T-helper 1 cell (primary cell): ENCODE data around the gene CIDEA.
"Not testable (repeated sequence)": the region's sequence is repeated elsewhere in the genome, so short reads cannot be mapped to it uniquely, and the experiment has no call there.

Source experiments
- DNase-seq, 5 donors: peaks; one replicate each; pipeline ENCODE4 v3.0.0-alpha.2; 2012 to 2020

Gene CIDEA

DNA sequence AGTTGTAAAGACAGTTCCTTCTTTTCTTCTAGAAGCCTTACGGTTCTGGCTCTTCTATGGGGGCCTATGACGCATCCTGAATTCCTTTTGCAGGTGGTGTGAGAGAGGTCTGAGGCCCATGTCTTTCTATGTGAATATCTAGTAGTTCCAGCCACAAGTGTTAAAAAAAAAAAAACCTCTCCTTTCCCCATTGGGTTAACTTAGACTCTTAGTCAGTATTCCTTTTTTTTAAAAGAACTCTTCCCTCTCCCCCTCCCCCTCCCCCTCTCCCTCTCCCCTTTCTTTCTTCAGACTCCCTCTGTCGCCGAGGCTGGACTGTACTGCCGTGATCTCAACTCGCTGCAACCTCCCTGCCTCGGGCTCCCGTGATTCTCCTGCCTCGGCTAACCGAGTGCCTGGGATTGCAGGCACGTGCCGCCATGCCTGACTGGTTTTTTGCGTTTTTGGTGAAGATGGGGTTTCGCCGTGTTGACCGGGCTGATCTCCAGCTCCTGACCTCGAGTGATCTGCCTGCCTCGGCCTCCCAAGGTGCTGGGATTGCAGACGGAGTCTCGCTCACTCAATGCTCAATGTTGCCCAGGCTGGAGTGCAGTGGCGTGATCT lies 11.4 kb upstream of the CIDEA start:
- no peak for DNase-seq

DNA sequence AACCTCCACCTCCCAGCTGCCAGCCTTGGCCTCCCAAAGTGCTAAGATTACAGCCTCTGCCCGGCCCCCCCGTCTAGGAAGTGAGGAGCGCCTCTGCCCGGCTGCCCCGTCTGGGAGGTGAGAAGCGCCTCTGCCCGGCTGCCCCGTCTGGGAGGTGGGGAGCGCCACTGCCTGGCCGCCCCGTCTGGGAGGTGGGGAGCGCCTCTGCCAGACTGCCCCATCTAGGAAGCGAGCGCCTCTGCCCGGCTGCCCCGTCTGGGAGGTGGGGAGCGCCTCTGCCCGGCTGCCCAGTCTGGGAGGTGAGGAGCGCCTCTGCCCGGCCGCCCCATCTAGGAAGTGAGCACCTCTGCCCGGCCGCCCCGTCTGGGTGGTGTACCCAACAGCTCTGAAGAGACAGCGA lies 10.9 kb upstream of the CIDEA start:
- DNase-seq, result not testable (repeated sequence)

DNA sequence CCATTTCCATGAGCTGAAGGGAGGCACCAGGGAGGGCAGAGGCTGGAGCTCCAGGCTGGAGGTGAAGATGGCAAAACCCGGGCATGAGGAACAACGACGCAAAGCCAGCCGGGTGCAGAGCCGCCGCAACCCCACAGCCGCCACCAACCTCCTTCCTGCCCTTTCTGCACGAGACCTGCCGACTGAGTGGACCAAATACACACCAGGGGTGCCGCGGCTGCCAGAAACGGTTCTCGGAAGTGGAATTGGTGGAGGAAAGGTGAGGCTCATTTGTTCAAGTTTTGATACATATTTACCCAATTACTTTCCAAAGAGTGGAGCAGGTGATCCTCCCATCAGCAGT lies 8.4 kb upstream of the CIDEA start:
- no peak for DNase-seq

DNA sequence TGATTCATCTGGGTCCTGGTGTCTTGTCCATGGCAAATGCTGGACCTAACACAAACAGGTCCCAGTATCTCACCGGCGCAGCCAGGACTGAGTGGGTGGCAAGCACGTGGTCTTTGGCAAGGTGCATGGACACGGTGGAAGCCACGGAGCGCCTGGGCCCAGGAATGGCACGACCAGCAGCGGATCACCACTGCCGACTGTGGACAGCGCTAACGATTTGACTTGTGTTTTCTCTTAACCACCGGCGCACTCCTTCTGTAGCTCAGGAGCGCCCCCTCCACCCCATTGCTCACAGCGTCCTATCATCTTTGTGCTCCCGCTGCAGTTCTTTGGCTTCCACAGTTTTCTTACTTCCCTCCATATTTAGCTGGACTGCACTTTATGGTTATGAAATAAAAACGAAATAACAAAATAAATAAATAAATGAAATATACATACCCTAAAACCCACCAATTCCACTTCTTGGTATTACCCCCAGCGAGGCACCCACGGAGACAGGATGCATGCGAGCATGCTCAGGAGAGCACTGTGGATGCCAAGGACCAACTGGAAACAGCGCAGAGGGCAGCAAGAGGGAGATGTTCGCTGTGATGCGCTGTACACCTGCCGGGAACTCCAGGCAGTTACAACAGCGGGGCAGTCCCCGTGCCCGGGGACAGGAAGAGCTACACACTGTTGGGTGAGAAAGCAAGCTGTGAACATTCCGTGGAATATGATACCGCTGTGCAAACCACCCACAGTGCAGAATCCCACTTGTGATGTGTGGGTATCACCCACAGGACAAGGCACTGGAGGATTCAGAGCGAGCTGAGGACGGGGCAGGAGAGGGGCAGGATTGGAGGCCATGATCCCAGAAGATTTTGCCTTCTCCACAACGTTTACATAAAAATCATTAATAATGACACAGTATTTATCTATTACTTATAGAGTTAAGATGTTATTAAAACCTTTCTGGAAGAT lies 7.0 kb upstream of the CIDEA start:
- no peak for DNase-seq

DNA sequence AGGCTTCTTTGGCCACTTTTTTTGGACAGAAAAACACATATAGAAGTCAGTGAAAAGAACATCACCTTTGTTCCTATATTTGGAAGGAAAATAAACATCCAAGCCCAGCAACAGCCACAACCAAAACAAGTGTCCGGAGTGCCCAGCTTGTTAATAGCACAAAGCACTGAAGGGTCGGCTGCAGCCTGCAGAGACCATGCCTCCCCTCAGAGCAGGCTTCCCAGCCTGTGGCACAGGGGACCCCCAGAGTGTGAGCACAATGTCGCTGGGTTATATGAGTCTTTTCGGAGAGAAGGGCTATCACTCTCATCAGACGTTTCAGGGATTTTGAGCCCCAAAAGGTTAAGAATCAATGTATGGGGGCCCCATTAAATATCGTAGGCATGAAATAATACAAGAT lies 6.2 kb upstream of the CIDEA start:
- no peak for DNase-seq

DNA sequence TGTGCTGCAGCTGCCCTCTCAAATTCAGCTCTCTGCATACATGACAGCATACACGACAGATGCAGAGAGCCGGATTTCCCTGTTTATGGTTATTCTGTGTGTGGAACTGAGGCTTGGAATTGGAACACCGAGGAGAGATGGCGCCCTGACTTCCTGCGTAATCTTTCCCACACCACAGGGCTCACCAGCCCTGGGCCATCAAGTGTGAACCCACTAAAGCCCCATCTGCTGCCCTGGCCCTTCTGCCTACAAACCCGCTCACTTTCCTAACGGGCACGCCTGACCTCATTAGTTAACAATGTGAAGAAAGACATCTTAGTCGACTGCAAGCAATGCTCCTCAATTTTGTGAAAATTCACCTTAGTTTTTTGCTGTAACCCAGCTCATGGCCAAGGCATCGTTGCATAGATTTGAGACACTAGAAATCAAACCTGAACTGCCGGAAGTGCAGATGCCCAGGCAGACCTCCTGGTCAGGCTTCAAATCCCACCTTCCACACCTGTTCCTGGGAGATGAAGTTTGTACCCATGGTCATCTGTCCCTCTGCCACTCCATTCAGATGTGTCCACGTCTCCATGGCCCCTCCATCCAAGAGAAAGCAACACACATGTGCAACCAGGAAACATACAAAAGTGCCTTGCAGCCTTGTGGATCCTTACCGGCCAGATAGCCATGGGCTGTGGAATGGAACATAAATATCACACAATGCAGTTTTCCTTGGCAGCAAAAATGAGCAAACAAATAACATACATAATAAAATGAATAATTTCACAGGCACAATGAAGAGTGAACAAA lies 5.0 kb upstream of the CIDEA start:
- no peak for DNase-seq

DNA sequence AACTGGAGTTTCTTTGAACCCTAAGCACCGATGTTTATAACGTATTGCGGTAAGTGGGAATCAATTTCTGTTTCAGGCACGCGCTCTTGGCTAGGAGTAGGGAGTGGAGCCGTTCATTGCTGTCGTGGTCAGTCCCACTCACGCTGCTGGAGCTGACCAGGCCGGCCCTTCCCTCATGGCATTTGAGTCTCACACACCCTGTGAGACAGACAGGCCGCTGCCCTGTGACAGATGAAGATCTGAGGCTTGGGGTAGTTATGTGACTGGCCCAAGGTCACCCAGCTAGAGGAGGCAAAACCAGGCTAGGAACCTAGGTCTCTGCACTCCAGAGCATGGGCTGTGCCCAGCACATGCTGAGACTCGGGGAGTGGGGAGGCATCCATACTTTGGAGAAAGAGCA lies 2.9 kb upstream of the CIDEA start:
- no peak for DNase-seq

DNA sequence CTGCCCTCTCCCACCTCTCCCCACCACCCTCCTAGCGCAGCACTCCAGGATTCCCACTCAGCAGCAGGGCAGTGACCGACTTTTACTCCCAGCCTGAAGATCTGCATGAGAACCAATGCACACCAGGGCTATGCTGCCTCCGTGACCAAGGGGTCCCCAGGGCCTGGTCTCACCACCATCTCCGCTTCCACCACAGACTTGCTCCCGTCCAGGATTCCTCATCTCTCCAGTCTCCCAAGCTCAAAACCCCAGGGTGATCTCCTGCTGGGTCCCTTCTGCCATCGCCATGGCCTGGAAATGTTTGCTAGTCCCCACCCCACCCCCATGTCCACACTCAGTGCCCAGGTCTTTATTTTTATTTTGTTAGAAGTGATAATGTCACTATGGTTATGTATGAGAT lies 2.1 kb upstream of the CIDEA start:
- DNase-seq, result no peak

DNA sequence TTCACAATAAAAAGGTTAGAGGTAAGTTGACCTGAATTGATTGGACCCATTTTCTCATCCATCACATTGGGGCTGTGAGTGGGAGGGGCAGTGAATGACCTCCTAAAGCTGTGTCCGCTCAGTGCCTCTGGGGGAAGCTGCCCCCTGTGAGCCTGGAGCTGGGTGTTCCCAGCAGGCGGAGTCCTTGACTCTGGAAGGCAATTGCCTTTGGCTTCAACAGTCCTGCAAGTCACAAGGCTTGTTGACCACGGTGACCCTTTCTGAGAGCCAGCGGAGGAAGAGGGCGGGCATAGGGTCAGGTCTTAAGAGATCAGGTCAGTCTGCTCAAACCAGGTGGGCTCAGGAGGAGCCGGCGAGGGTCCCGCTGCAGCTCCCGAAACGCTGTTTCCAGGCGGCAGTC lies 1.1 kb upstream of the CIDEA start:
- DNase-seq, result no peak

DNA sequence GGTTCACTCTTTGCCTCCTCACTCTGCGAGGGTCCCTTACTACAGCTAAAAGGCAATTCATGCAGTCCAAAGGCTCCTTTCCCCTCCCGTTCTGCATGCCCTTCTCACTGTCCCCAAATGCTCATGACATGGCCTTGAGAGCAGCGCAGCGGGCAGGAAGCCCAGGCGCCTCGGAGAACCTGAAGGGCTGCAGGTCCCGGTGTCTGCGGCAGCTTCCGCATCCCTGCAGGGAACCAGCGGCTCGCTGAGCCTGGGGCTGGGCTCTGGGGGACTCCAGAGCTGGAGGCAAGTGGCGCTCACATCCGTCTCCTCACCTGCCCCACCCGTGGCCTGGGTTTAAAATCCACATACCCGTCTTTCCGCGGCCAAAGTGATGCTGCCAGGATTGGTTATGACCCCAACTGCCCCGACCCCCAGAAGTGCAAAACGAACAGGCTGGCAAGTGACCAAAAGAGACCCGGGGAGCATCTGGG lies 462 bp upstream of the CIDEA start:
- no peak for DNase-seq

DNA sequence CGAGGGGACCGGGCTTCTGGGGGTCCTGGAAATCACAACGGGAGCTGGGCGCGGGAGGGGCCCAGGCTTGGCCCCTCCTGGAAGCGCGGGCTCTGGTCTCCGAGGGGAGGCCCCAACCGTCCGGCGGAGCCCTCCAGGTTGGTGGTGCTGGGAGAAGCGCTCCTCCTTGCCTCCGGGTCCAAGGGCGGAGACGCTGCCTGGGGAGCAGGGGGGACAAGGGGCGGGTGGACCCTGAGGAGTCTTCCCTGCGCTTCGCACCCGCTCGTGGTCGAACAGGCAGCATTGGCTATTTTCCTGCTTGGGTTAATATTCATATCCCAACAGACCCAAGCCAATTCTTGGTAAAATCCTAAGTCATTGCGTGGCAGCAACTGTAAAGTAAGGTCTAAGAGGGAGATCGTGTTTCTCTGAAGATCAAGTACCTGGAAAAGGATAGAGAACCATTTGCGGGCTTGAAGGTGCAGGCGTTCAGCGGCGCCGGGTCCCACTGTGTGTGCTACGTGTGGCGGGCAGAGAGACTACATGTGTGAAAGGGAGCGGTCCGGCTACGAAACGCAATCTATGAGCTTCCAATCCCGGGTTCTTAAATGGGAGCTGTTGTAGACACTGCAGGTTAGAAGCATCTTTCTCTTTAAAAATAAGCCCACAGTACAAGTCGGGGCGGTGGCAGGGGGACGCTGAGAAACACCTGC lies 805 bp downstream of the CIDEA start:
- no peak for DNase-seq

DNA sequence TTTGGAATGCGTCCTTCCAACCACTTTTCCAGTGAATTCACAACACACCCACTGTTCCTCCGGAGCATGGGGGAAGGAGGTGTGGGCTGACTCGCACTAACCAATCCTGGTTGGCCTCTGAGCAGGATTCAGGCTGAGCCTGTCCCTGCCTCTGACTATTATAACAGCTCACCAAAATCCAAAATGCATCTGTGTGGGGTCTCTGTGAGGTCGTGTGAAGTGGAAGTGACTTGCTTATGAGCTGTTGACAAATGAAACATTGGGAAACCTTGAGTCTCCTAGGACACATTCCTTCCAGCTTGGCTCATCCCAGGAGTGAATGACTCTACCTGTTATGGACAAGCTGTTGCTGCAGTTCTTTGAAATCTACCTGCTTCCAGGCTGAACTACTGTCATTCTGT lies 1.5 kb downstream of the CIDEA start:
- DNase-seq, result no peak

DNA sequence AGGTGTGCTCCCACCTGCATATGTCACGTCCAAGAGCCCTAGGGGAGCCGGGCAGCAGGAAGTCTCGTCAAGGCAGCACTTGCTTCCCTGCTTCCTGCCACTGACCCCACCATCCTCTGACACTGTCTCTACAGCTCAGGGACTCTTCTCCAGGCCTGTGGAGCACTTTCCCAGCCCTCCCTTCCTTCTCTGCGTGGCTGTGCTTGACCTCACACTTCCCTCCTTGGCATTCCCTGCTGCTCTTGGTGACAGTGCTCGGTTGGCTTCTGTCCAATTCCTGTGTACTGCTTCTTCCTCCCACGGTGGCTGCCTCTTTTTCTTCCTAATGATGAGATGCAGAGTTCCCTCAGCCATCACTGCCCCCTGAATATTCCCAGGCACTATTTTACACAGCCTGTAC lies 2.8 kb downstream of the CIDEA start:
- no peak for DNase-seq

DNA sequence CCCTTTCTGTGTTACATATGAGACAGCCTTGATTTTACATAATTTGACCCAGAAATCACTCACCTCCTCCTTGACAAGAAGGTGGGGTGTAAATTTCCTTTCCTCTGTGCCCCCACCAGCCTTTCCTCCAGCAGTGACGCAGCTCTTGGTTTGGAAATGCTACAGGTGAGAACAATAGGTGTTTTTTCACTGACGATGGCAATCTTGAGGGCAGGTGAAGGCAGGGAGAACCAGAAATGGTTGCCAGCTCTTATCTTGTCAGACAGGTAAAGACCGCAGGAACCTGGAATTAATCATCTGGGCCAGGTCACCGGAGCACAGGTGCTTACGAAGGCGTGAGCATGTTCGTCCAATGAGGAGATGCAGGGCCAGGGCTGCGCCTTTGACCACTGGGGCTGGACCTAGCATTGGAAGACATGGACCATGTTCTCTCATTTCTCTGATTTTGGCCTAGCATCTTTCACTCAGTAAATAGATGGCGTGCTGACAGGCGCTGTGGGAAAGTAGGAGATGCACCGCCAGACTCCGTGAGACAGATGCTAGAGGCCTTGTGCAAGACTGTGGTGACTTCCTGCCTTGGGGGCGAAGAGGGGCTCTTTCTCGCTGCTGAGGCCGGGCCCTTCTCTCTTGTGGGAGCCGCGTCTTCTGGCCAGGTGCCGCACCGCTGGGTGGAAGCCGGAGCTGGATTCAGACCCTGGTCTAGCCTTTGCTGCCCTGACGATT lies 4.0 kb downstream of the CIDEA start:
- DNase-seq, result no peak

DNA sequence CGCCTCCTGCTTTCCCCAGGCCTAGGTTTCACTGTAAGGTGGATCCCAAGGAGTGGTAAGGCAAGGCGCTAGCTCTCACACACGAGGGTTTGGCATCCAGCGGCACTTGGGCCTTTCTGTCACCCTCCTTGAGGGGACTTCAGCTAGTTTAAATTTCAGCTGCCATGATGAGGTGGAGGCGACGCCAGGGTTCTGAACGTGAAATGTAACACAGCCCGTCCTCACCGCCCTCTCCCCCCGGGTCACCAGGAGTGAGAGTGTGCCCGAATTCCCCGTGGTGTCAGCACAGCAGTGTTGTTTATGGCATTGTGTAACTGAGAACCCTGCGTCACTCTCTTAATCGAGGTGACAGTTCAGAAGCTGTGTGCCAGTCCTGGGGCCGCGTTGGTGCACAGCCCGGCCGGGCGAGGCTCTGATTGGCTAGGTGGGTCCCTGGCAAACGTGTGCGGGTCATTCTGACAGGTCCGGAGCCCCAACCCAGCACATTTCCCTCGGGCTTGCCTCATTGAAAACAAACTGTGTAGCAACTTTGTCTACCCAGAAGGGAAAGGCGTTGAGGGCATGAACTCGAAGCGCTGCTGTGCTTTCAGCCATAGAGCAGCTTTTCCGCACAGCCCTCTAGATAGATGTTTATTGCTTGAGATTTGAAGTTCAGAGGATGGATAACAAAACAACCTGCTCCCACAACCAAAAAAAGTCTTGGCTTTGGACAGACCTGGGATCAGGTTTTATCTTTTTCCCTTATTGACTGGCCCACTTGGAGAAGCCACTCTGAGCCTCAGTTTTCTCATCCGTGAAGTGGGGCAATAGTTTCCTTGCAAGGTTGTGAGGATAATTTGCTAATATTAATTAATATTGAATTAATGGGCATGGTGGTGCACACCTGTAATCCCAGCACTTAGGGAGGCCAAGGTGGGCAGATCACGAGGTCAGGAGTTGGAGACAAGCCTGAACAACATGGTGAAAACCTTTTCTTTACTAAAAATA lies 4.9 kb downstream of the CIDEA start:
- no peak for DNase-seq

DNA sequence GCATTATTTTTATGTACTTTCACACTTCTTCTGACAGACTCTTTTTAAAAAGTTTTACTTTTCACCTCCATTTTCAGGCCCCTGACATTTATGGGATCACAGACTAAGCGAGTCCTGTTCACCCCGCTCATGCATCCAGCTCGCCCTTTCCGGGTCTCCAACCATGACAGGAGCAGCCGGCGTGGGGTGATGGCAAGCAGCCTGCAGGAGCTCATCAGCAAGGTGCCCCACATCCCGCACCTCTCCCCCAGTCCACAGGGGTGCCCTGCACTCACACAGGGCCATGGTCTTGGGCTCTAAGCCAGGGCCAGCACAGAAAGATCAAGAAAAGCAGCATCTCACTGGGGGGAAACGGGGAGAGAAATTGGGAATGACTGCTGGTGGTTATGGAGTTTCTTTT lies 8.6 kb downstream of the CIDEA start:
- DNase-seq, result no peak

DNA sequence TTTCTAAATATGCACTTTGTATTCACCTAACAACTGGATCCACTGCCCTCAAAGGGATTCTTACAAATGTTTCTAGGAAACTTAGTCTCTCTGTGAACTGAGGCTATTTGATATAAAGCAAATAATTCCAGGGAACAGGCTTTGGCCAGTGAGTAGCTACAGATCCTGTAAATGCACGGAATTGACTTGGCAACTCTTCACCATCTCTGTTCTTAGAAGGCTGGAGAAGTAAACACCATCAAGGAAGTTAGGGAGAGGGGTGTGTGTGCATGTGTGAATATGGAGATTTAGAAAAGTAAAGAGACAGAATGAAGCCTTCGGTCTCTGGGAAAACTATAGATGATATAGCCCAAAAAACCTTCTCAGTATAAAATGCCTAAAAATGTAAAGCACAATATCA lies 10.7 kb downstream of the CIDEA start:
- DNase-seq, result no peak

DNA sequence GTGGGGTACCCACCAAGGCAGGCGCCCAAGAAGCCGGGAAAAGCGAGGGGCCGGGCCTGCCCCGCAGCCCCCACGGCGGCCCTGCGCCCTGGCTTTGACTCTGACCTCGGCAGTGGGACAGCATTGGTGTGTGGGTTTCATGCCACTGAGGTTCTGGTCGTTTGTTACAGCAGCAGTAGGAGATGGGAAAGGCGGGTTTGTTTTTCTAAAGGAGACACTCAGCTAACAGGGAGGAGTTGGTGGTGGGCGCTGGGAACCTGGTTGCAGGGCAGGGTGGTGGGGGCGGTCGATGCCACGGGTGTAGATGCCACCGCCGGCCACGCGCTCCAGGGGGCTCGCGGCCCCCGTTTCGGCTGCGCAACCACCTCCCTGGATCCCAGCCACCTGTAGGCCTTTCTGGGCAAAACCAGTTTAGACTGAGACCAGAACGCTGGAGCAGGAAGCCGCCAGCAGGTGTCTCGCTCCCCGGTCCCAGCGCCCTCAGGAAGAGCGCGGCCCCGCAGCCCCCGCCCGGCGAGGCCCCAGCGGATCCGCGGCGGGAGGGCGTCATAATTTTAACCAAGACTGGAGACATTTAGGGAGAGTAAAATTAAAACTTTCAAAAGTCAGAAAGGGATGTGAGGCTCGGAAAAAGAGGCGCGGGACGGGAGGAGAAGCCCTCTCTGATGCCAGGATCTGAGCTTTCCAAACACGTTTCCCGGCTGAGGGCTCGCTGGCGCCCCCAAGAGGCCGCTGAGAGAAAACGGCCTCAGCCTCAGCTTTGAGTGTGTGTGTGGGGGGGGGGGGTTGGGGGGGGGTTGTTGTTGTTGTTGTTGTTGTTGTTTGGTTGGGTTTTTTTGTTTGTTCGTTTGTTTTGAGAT lies 17.4 kb downstream of the CIDEA start:
- DNase-seq, result peak in 3 of 5 donors; percentile 17 to 48 (median 23)

DNA sequence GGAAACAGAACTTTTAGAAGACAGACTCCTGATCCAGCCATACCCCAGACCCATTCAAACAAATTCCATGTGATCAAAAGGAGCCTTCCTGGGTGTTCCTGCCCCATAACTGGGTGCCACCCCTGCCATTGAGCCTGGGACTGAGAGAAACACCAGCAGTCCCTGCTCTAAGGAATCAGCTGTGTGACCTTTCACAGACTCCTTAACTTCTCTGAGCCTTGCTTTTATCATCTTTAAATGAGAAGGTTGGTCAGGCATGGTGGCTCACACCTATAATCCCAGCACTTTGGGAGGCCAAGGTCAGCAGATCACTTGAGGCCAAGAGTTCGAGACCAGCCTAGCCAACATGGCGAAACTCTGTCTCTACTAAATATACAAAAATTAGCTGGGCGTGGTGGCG lies 20.6 kb downstream of the CIDEA start:
- DNase-seq, result no peak
